B cell (primary cell): ENCODE results near the gene MST1R. TPM values are rescaled to one million over a fixed set of nuclear protein-coding genes. Genes with fewer than 3 reads are reported as not detected.

Experiments
- ATAC-seq: fragments of 200-7000 bp; cut with Tn5 transposase; one replicate; pipeline ENCODE4 v1.10.0; 2021; ENCODE audit warnings: low read depth, mild to moderate bottlenecking, moderate number of reproducible peaks, moderate library complexity
- CTCF ChIA-PET: fragments of 350-600 bp; sonication (Branson Sonifier 250); formaldehyde crosslinking; loops from one replicate; lab custom pipeline; 2021; ENCODE audit warnings: antibody characterized with exemption, inconsistent platforms; lab: Charles Lee
- POLR2A ChIA-PET: fragments of 350-600 bp; sonication (Branson Sonifier 250); formaldehyde crosslinking; loops from one replicate; lab custom pipeline; 2021; ENCODE audit warnings: antibody characterized with exemption; lab: Charles Lee
- DNase-seq: peaks from one replicate; pipeline ENCODE4 v3.0.0; 2013
- H2AFZ ChIP-seq: 2 replicates; pipeline ENCODE4 v1.6.1; 2012; ENCODE audit warnings: mild to moderate bottlenecking, low read depth, low read length; ENCODE audit not compliant: insufficient read depth, poor library complexity, severe bottlenecking
- H3K27ac ChIP-seq, 2 donors: 1 replicate in 1 of 2; 2 replicates in 1 of 2; pipeline ENCODE4 v1.5.1; 2012 to 2013; ENCODE audit warnings: low read length in 2 of 2, mild to moderate bottlenecking in 2 of 2, moderate library complexity in 1 of 2
- H3K27me3 ChIP-seq, 4 experiments: fragments of 200-600 bp in 1 of 4; sonication (generic) in 1 of 4; replicated peaks in 1 of 4; 1 replicate in 2 of 4; 2 replicates in 2 of 4; pipeline versions ENCODE4 v1.6.1 to v1.7.0; 2013 to 2016; ENCODE audit warnings: low read length in 3 of 4, mild to moderate bottlenecking in 2 of 4, mixed read lengths in 1 of 4, moderate library complexity in 1 of 4; ENCODE audit not compliant: insufficient read depth in 4 of 4, control insufficient read depth in 3 of 4; ENCODE audit errors: control extremely low read depth in 1 of 4
- H3K36me3 ChIP-seq, 2 experiments: replicated peaks in 1 of 2; 1 replicate in 1 of 2; 2 replicates in 1 of 2; pipeline versions ENCODE4 v1.6.1 to v1.7.1; 2013; ENCODE audit warnings: low read length in 1 of 2; ENCODE audit not compliant: insufficient read depth in 2 of 2, control insufficient read depth in 1 of 2; ENCODE audit errors: control extremely low read depth in 1 of 2, extremely low read depth in 1 of 2
- H3K4me1 ChIP-seq, 2 donors: fragments of 200-600 bp in 1 of 2; sonication (generic) in 1 of 2; 1 replicate in 1 of 2; 2 replicates in 1 of 2; pipeline versions ENCODE4 v1.5.1 to v1.6.1; 2013 to 2017; ENCODE audit warnings: low read length in 2 of 2; ENCODE audit not compliant: control insufficient read depth in 2 of 2, insufficient read depth in 2 of 2
- H3K4me2 ChIP-seq: replicated peaks from 2 replicates; pipeline ENCODE3; 2012; ENCODE audit warnings: mild to moderate bottlenecking, low read depth, low read length; ENCODE audit not compliant: poor library complexity, severe bottlenecking
- H3K4me3 ChIP-seq, 5 experiments: fragments of 200-600 bp in 1 of 5; sonication (generic) in 1 of 5; 1 replicate in 3 of 5; 2 replicates in 2 of 5; pipeline versions ENCODE4 v1.5.1 to v1.7.0; 2011 to 2016; ENCODE audit warnings: low read length in 4 of 5, mild to moderate bottlenecking in 4 of 5, low read depth in 2 of 5, control low read depth in 1 of 5, moderate library complexity in 1 of 5; ENCODE audit not compliant: insufficient read depth in 1 of 5; ENCODE audit errors: control extremely low read depth in 1 of 5, extremely low read depth in 1 of 5
- H3K79me2 ChIP-seq: fragments of 200-600 bp; sonication (generic); one replicate; pipeline ENCODE4 v1.6.0; 2016; ENCODE audit warnings: low read length; ENCODE audit not compliant: control insufficient read depth, insufficient read depth
- H3K9ac ChIP-seq: fragments of 200-600 bp; sonication (generic); 2 replicates; pipeline ENCODE4 v1.6.1; 2017; ENCODE audit warnings: mild to moderate bottlenecking, low read length, moderate library complexity
- H3K9me3 ChIP-seq, 3 donors: one replicate each; pipeline versions ENCODE4 v1.6.1 to v1.7.1; 2013; ENCODE audit warnings: low read length in 2 of 3; ENCODE audit not compliant: control insufficient read depth in 2 of 3, insufficient read depth in 1 of 3; ENCODE audit errors: control extremely low read depth in 1 of 3
- H4K20me1 ChIP-seq: 2 replicates; pipeline ENCODE4 v1.6.0; 2012; ENCODE audit warnings: mild to moderate bottlenecking, low read length; ENCODE audit not compliant: insufficient read depth, control insufficient read depth, poor library complexity, severe bottlenecking
- H3K27ac Mint-ChIP-seq: one replicate; pipeline ENCODE4 v1.8.0; 2021; ENCODE audit warnings: mixed read lengths
- H3K27me3 Mint-ChIP-seq: one replicate; pipeline ENCODE4 v1.8.0; 2021; ENCODE audit warnings: mixed read lengths
- H3K4me1 Mint-ChIP-seq: one replicate; pipeline ENCODE4 v1.8.0; 2021; ENCODE audit warnings: mixed read lengths
- H3K4me3 Mint-ChIP-seq: one replicate; pipeline ENCODE4 v1.8.0; 2021; ENCODE audit warnings: mixed read lengths
- H3K9me3 Mint-ChIP-seq: one replicate; pipeline ENCODE4 v1.8.0; 2022; ENCODE audit warnings: mixed read lengths; ENCODE audit not compliant: insufficient read depth
- EZH2 ChIP-seq: IDR thresholded peaks from 2 replicates; pipeline ENCODE4 v1.6.1; 2012; ENCODE audit warnings: borderline replicate concordance, low read depth, mild to moderate bottlenecking, moderate library complexity, low read length; ENCODE audit not compliant: insufficient read depth, poor library complexity, severe bottlenecking
- WGBS: methylation state at CpG from one replicate; pipeline ENCODE4 v1.1.5; 2013; ENCODE audit warnings: missing lambda C conversion rate; ENCODE audit not compliant: insufficient coverage; 5-methylcytosine and 5-hydroxymethylcytosine counted together
- intact Hi-C: fragments of 100-400 bp; cut with micrococcal nuclease; formaldehyde crosslinking; loops from one replicate; pipeline ENCODE4 v1.10.0; 2022
- polyA plus RNA-seq: library from polyadenylated mRNA; depleted of rRNA; stranded (reverse); fragments of >200 nt; gene quantifications from 2 replicates; pipeline ENCODE4 v1.2.3, GENCODE V29; 2012
- total RNA-seq, 2 donors: library from RNA; stranded (reverse); fragments of 120-200 nt in 1 of 2; gene quantifications; 1 replicate in 1 of 2; 2 replicates in 1 of 2; pipeline versions ENCODE4 v1.2.3 to v1.2.4, GENCODE V29; 2013 to 2022
- TF ChIP-seq, protein P1 (sequence below): fragments of 200-600 bp; IDR thresholded peaks from one replicate; pipeline ENCODE4 v1.8.0; 2022; ENCODE audit warnings: antibody characterized with exemption, mild to moderate bottlenecking

MST1R gene
- total and polyA plus RNA-seq, 2 donors (not counting 1 experiment from before 2014, with no cell fraction given), result 1.7 to 2.4 TPM

DNA sequence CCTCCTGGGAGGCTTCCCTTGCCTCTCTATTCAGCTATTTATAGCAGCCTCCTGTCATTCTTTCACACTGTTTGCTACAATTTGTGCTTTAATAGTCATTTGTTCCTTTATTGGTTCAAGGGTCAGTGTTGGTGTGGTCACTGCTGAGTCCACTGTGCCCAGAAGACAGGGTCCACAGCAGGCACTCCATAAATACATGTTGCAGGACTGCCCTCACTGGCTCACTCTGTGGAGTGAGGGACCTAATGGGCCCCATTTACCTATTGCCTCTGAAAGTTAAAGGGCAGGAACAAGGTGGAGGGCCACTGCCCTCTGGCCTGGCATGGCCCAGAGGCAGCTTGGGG, 16.8 kb downstream of the MST1R start:
- Histone ChIP-seq H3K4me2 (no peak overlapping the region), H3K4me3 (no peak overlapping the region), H3K9me3 (no peaks in the 10 kb centered on the region), H3K4me1 (no peaks in the 10 kb centered on the region), H3K79me2 (no peaks in the 10 kb centered on the region), H3K27ac (no peak overlapping the region), H4K20me1 (no peaks in the 10 kb centered on the region), H3K27me3 (no peaks in the 10 kb centered on the region), H2AFZ (no peak overlapping the region), H3K36me3 (no peaks in the 10 kb centered on the region), H3K9ac (no peak overlapping the region)
- no peaks in the 10 kb centered on the region for H3K4me1 Mint-ChIP-seq
- intact Hi-C loops, result no loop called here
- peaks cover under 1% of the 10 kb centered on the region for H3K27me3 Mint-ChIP-seq
- no peak overlapping the region for H3K27ac Mint-ChIP-seq
- ATAC-seq (no peak), DNase-seq (no peak)
- H3K4me3 Mint-ChIP-seq, result no peak overlapping the region
- POLR2A ChIA-PET, result no interaction called here
- CTCF ChIA-PET, result no interaction called here
- no peak for TF ChIP-seq EZH2
- TF ChIP-seq, protein P1, sequence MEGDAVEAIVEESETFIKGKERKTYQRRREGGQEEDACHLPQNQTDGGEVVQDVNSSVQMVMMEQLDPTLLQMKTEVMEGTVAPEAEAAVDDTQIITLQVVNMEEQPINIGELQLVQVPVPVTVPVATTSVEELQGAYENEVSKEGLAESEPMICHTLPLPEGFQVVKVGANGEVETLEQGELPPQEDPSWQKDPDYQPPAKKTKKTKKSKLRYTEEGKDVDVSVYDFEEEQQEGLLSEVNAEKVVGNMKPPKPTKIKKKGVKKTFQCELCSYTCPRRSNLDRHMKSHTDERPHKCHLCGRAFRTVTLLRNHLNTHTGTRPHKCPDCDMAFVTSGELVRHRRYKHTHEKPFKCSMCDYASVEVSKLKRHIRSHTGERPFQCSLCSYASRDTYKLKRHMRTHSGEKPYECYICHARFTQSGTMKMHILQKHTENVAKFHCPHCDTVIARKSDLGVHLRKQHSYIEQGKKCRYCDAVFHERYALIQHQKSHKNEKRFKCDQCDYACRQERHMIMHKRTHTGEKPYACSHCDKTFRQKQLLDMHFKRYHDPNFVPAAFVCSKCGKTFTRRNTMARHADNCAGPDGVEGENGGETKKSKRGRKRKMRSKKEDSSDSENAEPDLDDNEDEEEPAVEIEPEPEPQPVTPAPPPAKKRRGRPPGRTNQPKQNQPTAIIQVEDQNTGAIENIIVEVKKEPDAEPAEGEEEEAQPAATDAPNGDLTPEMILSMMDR, result no peak
- H3K9me3 Mint-ChIP-seq, result no peaks in the 10 kb centered on the region

DNA sequence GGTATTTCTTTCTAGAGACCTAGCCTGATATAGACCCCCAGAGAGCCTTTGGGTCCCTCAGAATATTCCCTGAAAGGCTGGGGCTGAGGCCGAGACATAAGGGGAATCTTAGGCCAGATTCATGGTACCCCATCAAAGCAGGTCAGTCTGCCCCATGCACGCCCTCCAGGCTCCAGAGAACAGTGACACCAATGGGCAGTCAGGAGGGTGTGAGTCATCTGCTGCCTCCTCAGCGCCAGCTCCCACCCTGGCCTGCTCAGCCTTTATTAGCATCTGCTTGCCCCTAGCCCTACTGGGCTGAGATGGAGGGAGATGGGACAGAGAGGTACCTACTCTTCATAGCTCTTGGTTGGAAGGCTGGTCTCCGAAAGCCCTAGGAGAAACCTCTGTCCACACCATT, 19.7 kb downstream of the MST1R start:
- Histone ChIP-seq H3K4me3 (no peak overlapping the region), H3K9ac (no peak overlapping the region), H3K4me1 (no peaks in the 10 kb centered on the region), H3K27ac (no peak overlapping the region), H3K9me3 (no peaks in the 10 kb centered on the region), H3K4me2 (no peak overlapping the region), H3K36me3 (no peaks in the 10 kb centered on the region), H3K79me2 (no peaks in the 10 kb centered on the region), H2AFZ (no peak overlapping the region), H4K20me1 (no peaks in the 10 kb centered on the region), H3K27me3 (no peaks in the 10 kb centered on the region)
- intact Hi-C loops, result no loop called here
- H3K9me3 Mint-ChIP-seq, result no peaks in the 10 kb centered on the region
- WGBS, result 97% methylated on average over 3 of the region's 4 CpGs
- TF ChIP-seq, protein P1, result no peak
- no peak for TF ChIP-seq EZH2
- H3K4me3 Mint-ChIP-seq, result no peak overlapping the region
- DNase-seq, result no peak
- no peak for ATAC-seq
- peaks cover 6% of the 10 kb centered on the region for H3K27me3 Mint-ChIP-seq
- H3K27ac Mint-ChIP-seq, result no peak overlapping the region
- ChIA-PET POLR2A (no interaction called here), CTCF (no interaction called here)
- no peaks in the 10 kb centered on the region for H3K4me1 Mint-ChIP-seq
